ACHN (cell line): Measurements from ENCODE around the gene CNTNAP2.

ENCODE experiments used
- DNase-seq: peaks from one replicate; pipeline ENCODE4 v3.0.0-alpha.2; 2015
- in situ Hi-C: cut with HindIII; loops from 2 replicates; pipeline ENCODE4 v1.10.0; 2017; ENCODE audit warnings: low sequenced_read_pairs, low pct_ligation_motif_present, low pct_unique_long_range_greater_than_20kb

Gene CNTNAP2

GRCh38 chr7:148340438-148341280, 2224.1 kb downstream of the CNTNAP2 start:
- in situ Hi-C loops = no loop called here
- no peak for DNase-seq

GRCh38 chr7:148344406-148344805, 2227.8 kb downstream of the CNTNAP2 start:
- in situ Hi-C loops = no loop called here
- no peak for DNase-seq

GRCh38 chr7:148347981-148348380, 2231.4 kb downstream of the CNTNAP2 start:
- DNase-seq = no peak
- in situ Hi-C loops = no loop called here

- DNase-seq = no peak
- in situ Hi-C loops = no loop called here
Observed at GRCh38 chr7:148348466-148348865, 2231.9 kb downstream of the CNTNAP2 start.

GRCh38 chr7:148356303-148356702, 2239.7 kb downstream of the CNTNAP2 start:
- in situ Hi-C loops = no loop called here
- DNase-seq = no peak

- in situ Hi-C loops = no loop called here
- DNase-seq = no peak
Observed at GRCh38 chr7:148362541-148362940, 2245.9 kb downstream of the CNTNAP2 start.

- in situ Hi-C loops = no loop called here
Observed at GRCh38 chr7:148367731-148368475, 2251.3 kb downstream of the CNTNAP2 start.

GRCh38 chr7:148368562-148368961, 2252.0 kb downstream of the CNTNAP2 start:
- in situ Hi-C loops = no loop called here
- no peak for DNase-seq

More at GRCh38 chr7:148367731-148368475, 2251.3 kb downstream of the CNTNAP2 start:
- no peak for DNase-seq

GRCh38 chr7:148371280-148371937, 2254.8 kb downstream of the CNTNAP2 start:
- in situ Hi-C loops = no loop called here
- no peak for DNase-seq

- DNase-seq = no peak
- in situ Hi-C loops = no loop called here
Observed at GRCh38 chr7:148374396-148375259, 2258.0 kb downstream of the CNTNAP2 start.

- in situ Hi-C loops = no loop called here
- no peak for DNase-seq
Observed at GRCh38 chr7:148379677-148380076, 2263.1 kb downstream of the CNTNAP2 start.

GRCh38 chr7:148380596-148381419, 2264.2 kb downstream of the CNTNAP2 start:
- in situ Hi-C loops = no loop called here
- DNase-seq = no peak

- no peak for DNase-seq
- in situ Hi-C loops = no loop called here
Observed at GRCh38 chr7:148382596-148382995, 2266.0 kb downstream of the CNTNAP2 start.

GRCh38 chr7:148383651-148384050, 2267.1 kb downstream of the CNTNAP2 start:
- in situ Hi-C loops = no loop called here

GRCh38 chr7:148385009-148385682, 2268.5 kb downstream of the CNTNAP2 start:
- DNase-seq = no peak
- in situ Hi-C loops = no loop called here

More at GRCh38 chr7:148383651-148384050, 2267.1 kb downstream of the CNTNAP2 start:
- no peak for DNase-seq

- no peak for DNase-seq
- in situ Hi-C loops = no loop called here
Observed at GRCh38 chr7:148390381-148390780, 2273.8 kb downstream of the CNTNAP2 start.

GRCh38 chr7:148391591-148391990, 2275.0 kb downstream of the CNTNAP2 start:
- no peak for DNase-seq
- in situ Hi-C loops = no loop called here
